Measurements from ENCODE around the gene CRB2. TPM values are rescaled to one million over a fixed set of nuclear protein-coding genes. Genes with fewer than 3 reads are reported as not detected.

The CRB2 gene
- total RNA-seq, 2 donors from 2014 or later, result under 0.01 to 1.3 TPM

DNA sequence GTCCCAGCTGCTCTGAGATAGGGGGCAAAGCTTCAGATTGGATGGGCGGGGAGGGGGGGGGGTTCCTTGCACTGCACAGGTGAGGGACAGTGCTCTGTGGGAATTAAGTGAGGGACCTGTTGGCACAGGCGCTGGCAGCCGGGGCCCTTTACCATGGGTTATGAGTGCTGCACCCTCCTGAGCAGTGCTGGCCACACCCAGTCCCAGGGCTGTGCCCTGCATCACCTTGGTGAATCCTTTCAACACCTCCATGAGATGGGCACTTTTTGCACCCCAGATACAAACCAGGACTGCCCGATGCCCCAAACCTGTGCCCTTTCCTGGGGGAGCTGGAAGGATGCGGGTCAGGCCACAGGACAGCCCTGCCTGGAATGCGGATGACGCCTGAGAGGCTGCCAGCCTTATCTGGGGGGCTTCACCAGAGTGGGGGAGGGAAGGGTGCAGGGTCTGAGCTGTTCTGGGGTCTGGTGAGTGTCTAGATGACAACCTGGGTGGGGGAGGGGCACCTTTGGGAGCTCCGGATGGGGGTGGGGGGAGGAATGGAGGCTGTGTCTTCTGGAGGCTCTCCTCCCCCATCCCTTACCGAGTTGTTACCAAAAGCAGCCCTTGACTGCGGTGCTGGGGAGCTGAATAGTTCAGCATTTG is 5.2 kb downstream of the CRB2 start:
- no peaks in the 10 kb centered on the region for H3K36me3 ChIP-seq (replicated peaks in 1 of 2; ENCODE audit: insufficient read depth in 1 of 2, low read depth in 2 of 2)
- no peak overlapping the region for H3K27ac ChIP-seq
- H3K27me3 ChIP-seq, result no peaks in the 10 kb centered on the region
- H3K9me3 ChIP-seq, result no peaks in the 10 kb centered on the region
- H3K4me3 ChIP-seq, result no peak overlapping the region
- WGBS, 2 donors, result 77 to 78% methylated on average over 6 to 10 of the region's 10 CpGs
- peaks cover 12% of the 10 kb centered on the region for H3K4me1 ChIP-seq
- intact Hi-C loops (cut with DNase I), result no loop called here
- TF ChIP-seq, protein P1, sequence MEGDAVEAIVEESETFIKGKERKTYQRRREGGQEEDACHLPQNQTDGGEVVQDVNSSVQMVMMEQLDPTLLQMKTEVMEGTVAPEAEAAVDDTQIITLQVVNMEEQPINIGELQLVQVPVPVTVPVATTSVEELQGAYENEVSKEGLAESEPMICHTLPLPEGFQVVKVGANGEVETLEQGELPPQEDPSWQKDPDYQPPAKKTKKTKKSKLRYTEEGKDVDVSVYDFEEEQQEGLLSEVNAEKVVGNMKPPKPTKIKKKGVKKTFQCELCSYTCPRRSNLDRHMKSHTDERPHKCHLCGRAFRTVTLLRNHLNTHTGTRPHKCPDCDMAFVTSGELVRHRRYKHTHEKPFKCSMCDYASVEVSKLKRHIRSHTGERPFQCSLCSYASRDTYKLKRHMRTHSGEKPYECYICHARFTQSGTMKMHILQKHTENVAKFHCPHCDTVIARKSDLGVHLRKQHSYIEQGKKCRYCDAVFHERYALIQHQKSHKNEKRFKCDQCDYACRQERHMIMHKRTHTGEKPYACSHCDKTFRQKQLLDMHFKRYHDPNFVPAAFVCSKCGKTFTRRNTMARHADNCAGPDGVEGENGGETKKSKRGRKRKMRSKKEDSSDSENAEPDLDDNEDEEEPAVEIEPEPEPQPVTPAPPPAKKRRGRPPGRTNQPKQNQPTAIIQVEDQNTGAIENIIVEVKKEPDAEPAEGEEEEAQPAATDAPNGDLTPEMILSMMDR (IDR thresholded peaks at IDR 0.05), result no peak
- TF ChIP-seq POLR2A (IDR thresholded peaks at IDR 0.05), result no peak
- no peak for DNase-seq
- ATAC-seq, result no peak

DNA sequence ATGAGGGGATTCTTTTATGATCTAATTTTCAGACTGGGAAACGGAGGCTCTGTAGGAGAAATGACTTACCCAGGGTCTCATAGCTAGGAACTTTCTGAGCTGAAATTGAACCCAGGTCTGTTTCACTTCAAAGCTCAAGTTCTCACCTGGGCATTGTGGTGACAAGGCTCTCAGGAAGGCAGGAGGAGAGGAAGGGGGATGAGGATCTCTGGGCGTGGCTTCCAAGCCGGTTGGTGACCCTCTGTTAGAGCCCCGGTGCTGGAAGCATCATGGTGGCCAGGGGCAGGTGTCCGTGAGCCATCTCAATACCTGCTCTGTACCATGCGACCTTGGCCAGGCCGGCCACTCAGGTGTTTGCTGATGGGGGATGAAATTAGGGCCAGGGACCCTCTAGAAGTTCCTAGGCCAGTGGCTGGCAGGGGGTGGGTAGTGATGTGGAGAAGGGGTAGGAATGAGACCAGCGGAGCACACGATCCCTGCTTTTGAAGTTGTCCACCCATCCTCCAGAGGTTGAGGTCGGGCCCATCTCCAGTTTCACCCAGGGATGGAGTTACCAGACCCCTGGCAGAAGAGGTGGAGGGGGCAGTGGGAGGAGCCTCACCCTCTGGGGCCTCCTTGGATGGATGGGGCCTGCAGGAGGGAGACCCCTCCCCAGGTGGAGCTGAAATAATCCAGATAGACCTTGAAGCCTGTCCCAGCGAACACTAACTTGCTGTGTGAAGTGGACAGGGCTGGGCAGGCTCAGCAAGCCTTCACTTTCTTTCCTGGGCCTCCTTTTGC is 5.9 kb downstream of the CRB2 start:
- H3K4me3 ChIP-seq, result no peak overlapping the region
- no peaks in the 10 kb centered on the region for H3K36me3 ChIP-seq (replicated peaks in 1 of 2; ENCODE audit: insufficient read depth in 1 of 2, low read depth in 2 of 2)
- 61 to 71% methylated on average over 10 to 11 of the region's 11 CpGs for WGBS, 2 donors
- DNase-seq, result no peak
- H3K9me3 ChIP-seq, result no peaks in the 10 kb centered on the region
- TF ChIP-seq POLR2A (IDR thresholded peaks at IDR 0.05), result no peak
- TF ChIP-seq, protein P1 (IDR thresholded peaks at IDR 0.05), result no peak
- H3K4me1 ChIP-seq, result peaks cover 12% of the 10 kb centered on the region
- no peak for ATAC-seq
- intact Hi-C loops (cut with DNase I), result no loop called here
- H3K27ac ChIP-seq, result no peak overlapping the region
- H3K27me3 ChIP-seq, result no peaks in the 10 kb centered on the region

DNA sequence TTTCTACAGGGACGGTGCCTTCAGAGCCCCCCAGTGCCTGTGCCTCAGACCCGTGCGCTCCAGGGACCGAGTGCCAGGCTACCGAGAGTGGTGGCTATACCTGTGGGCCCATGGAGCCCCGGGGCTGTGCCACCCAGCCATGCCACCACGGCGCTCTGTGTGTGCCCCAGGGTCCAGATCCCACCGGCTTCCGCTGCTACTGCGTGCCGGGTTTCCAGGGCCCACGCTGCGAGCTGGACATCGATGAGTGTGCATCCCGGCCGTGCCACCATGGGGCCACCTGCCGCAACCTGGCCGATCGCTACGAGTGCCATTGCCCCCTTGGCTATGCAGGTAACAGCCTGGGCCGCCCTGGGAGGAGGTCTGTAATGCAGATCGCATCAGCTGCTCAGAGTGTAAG is 6.9 kb downstream of the CRB2 start:
- Histone ChIP-seq H3K36me3 (replicated peaks in 1 of 2; ENCODE audit: insufficient read depth in 1 of 2, low read depth in 2 of 2) (no peaks in the 10 kb centered on the region), H3K4me3 (no peak overlapping the region), H3K9me3 (no peaks in the 10 kb centered on the region), H3K27me3 (no peaks in the 10 kb centered on the region), H3K4me1 (peaks cover 12% of the 10 kb centered on the region), H3K27ac (no peak overlapping the region)
- WGBS, 2 donors, result 82% methylated on average over 15 of the region's 23 CpGs; no CpG with 5 or more reads in 1 of the 2 donors
- ATAC-seq, result no peak
- no peak for TF ChIP-seq POLR2A (IDR thresholded peaks at IDR 0.05)
- TF ChIP-seq, protein P1 (IDR thresholded peaks at IDR 0.05), result no peak
- intact Hi-C loops (cut with DNase I), result no loop called here
- DNase-seq, result no peak

DNA sequence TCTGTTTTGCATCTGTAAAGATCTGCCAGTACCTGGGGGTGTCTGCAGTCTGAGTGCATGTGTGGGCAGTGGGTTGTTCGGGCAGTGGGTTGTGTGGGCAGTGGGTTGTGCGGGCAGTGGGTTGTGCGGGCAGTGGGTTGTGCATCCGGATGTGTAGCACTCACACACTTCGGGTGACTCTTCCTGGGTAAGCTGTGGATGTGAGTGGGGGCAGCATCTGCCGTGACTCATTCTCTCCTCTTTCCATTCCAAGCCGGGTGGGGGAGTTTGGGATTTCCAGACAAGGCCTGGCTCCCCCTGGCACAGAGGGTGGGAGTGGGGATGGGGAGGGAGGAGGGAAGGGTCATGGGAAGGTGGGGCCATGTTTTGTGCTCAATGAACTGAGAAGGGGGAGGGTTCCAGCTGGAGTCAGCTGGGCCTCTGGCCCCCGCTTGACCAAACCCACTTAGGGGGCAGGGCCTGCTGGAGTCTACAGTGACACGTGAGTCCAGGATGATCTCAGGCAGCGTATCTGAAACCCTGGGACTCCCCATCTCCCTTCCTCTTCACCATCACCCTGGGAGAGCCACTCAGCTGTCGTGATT is 8.3 kb downstream of the CRB2 start:
- Histone ChIP-seq H3K27me3 (peaks cover 0 to 7% of the 10 kb centered on the region in 2 donors), H3K9me3 (no peaks in the 10 kb centered on the region), H3K27ac (no peak overlapping the region), H3K4me3 (no peak overlapping the region), H3K4me1 (peaks cover 12% of the 10 kb centered on the region), H3K36me3 (replicated peaks in 1 of 2; ENCODE audit: insufficient read depth in 1 of 2, low read depth in 2 of 2) (no peaks in the 10 kb centered on the region)
- intact Hi-C loops (cut with DNase I), result no loop called here
- ATAC-seq (no peak), DNase-seq (no peak)
- TF ChIP-seq POLR2A (IDR thresholded peaks at IDR 0.05), result no peak
- TF ChIP-seq, protein P1 (IDR thresholded peaks at IDR 0.05), result no peak
- 71 to 92% methylated on average over 5 to 11 of the region's 11 CpGs for WGBS, 2 donors

Data from body of pancreas (tissue), 4 donors.